AG04449 (cell line): Measurements from ENCODE around the gene CLCNKA.
"Not testable (repeated sequence)": the region's sequence is repeated elsewhere in the genome, so short reads cannot be mapped to it uniquely, and the experiment has no call there.

ENCODE experiments used
- CTCF ChIA-PET: fragments of 350-600 bp; formaldehyde crosslinking; extraction: SDS; loops from one replicate; lab custom pipeline; 2021; ENCODE audit warnings: antibody characterized with exemption; lab: Yijun Ruan, JAX
- POLR2A ChIA-PET: fragments of 400-600, 350-600 bp; formaldehyde crosslinking; extraction: SDS; loops from one replicate; lab custom pipeline; 2020; ENCODE audit warnings: antibody characterized with exemption, inconsistent platforms; lab: Yijun Ruan, JAX
- DNase-seq: peaks from one replicate; pipeline ENCODE4 v3.0.0-alpha.2; 2010; ENCODE audit warnings: low read depth, low spot score
- H3K4me3 ChIP-seq: 2 replicates; pipeline ENCODE4 v1.5.1; 2011; ENCODE audit warnings: low read depth, mild to moderate bottlenecking, control low read depth, low read length
- TF ChIP-seq, protein P1 (sequence below): IDR thresholded peaks from one replicate; pipeline ENCODE4 v1.5.1; 2011; ENCODE audit warnings: mild to moderate bottlenecking, moderate library complexity, low read length, control low read depth, inconsistent platforms; ENCODE audit not compliant: insufficient read depth; ENCODE audit errors: missing control alignments

Gene CLCNKA

DNA sequence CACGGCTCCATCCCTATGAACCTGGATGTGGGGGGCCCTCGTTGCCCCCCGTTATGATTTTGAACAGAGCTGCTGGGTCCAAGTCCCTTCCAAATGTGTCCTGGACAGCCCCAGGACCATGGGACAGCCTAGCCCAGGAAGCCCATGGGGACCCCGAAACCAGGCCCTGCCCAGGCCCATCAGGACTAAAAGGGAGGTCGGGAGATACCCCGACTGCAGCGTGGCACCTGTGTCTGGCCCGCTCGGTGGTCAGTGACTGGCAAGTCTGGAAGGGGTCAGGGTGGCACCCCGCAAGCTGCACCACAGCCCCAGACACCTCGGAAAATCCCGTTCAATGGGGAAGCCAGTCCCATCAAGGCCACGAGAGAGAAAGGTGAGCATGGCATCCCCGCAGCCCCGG, 28.2 kb upstream of the CLCNKA start:
- TF ChIP-seq, protein P1, sequence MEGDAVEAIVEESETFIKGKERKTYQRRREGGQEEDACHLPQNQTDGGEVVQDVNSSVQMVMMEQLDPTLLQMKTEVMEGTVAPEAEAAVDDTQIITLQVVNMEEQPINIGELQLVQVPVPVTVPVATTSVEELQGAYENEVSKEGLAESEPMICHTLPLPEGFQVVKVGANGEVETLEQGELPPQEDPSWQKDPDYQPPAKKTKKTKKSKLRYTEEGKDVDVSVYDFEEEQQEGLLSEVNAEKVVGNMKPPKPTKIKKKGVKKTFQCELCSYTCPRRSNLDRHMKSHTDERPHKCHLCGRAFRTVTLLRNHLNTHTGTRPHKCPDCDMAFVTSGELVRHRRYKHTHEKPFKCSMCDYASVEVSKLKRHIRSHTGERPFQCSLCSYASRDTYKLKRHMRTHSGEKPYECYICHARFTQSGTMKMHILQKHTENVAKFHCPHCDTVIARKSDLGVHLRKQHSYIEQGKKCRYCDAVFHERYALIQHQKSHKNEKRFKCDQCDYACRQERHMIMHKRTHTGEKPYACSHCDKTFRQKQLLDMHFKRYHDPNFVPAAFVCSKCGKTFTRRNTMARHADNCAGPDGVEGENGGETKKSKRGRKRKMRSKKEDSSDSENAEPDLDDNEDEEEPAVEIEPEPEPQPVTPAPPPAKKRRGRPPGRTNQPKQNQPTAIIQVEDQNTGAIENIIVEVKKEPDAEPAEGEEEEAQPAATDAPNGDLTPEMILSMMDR, result no peak
- H3K4me3 ChIP-seq, result no peak overlapping the region
- ChIA-PET POLR2A (no interaction called here), CTCF (interaction anchor here (0.7 to 10.4 kb wide), 27 partner anchors 8 to 207 kb away, joined by 3 to 93 read pairs (median 8); partner anchors contain the start of genes SRARP and ZBTB17)
- no peak for DNase-seq

DNA sequence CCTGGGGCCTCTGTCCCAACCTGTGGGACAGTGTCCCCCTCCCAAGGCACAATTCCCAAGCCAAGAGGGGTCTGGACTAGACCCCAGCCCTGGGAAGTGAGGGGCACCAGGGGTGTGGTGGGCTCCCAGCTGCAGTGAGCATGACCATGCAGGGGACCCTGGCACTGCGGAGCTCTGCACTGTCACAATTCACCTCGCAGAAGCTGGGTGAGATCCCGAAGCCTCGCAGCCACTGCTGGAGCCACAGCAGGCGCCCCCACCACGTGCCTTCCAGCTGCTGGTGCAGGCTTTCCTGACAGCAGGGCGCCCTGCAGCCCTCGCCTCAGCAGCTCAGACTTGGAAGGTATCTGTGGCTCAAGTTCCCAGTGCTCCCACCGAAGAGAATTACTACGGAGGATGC, 27.8 kb upstream of the CLCNKA start:
- H3K4me3 ChIP-seq, result no peak overlapping the region
- ChIA-PET CTCF (interaction anchor here (0.7 to 10.4 kb wide), 29 partner anchors 8 to 208 kb away, joined by 3 to 93 read pairs (median 7); partner anchors contain the start of genes SRARP and ZBTB17), POLR2A (no interaction called here)
- TF ChIP-seq, protein P1, result no peak
- DNase-seq, result no peak

DNA sequence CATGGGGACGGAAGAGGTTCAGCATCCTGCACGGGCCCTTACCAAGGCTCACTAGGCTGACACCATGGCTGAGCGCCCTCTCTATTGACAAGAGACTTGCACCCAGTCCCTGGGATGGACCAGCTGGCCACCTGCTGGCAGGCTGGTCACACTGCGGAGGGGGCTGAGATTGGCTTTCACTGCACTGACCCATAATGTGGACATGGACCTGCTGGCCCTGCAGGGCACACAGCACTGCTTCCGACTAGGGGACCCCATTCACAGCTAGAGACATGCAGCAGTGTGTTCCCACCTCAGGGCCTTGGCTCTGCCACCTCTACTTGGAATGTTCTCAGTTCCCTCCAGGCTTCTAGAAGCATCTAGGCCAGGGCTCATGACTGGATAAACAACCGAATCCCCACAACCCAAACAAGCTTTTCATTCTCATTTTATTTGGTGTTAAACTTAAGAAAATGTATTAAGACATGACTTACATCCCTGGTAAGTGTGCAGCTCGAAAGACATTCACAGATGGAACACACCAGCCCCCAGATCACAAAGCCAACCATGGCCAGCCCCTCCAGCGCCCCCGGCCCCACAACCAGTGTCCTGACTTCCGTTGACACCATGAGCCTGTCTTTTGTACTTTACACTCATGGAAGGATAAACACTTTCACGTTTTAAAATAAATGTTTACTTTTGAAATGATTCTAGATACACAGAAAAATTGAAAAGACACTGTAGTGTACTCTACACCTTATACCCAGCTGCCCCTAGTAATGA, 27.1 kb upstream of the CLCNKA start:
- H3K4me3 ChIP-seq, result no peak overlapping the region
- ChIA-PET CTCF (interaction anchor here (0.6 to 10.4 kb wide), 39 partner anchors 7 to 212 kb away, joined by 3 to 93 read pairs (median 5); partner anchors contain the start of genes HSPB7, SRARP, UQCRHL and ZBTB17), POLR2A (no interaction called here)
- TF ChIP-seq, protein P1, result peak; percentile 94
- no peak for DNase-seq

DNA sequence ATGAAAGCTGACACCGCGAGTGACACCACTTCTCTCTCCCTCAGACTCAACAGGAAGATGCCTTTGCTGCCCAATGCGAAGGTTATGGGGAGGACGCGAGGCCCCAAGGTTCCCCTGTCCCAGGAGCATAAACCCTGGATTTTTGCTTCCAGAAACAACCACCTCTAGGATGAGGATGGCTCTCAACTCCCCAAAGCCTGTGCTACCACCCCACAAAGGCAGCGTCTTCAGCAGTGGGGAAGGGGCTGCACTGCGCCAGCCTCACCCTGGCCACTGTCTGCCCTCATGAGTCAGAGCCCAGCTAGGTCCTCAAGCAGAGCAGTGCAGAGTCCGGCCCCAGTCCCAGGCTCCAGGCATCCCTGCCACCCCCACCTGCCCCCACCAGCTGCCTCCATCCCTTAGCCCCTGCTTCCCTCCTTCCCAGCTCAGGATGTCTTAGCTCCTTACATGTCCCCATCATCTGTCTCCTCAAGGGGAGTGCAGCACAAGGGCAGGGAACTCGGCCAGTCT, 24.7 kb upstream of the CLCNKA start:
- TF ChIP-seq, protein P1, result no peak
- ChIA-PET POLR2A (no interaction called here), CTCF (interaction anchor here (0.7 to 10.4 kb wide), 9 partner anchors 10 to 206 kb away, joined by 3 to 93 read pairs (median 5); partner anchors contain the start of gene SRARP)
- no peak overlapping the region for H3K4me3 ChIP-seq
- DNase-seq, result no peak

DNA sequence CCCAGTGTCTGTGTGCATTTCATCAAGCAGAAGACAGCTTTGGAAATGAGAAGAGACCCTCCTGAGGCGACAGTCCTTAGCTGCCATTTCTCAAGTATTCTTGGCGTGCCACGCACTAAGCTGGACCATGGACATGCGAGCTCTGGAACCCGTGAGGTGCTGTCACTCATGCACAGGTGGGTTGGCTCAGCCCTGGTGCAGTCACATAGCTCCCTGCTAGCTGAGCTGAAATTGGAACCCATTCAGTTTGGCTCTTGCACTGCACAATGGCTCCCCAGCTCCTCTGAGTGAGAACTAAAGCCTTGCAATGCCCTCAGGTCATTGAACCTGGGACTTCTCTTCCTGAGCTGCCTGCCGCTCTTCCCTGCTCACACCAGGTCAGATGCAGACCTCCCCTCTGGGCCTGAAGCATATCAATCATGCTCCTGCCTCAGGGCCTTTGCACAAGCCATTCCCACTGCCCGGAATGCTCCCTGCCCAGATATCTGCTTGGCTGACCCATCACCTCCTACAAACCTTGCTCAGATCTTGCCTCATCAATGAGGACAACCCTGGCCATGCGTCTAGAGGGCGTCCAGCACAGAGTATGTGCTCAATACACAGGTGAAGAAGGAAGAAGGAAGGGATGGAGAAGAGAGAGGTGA, 24.1 kb upstream of the CLCNKA start:
- DNase-seq, result no peak
- ChIA-PET CTCF (interaction anchor here (0.7 to 10.4 kb wide), 9 partner anchors 10 to 206 kb away, joined by 3 to 93 read pairs (median 5); partner anchors contain the start of gene SRARP), POLR2A (no interaction called here)
- H3K4me3 ChIP-seq, result no peak overlapping the region
- TF ChIP-seq, protein P1, result no peak

DNA sequence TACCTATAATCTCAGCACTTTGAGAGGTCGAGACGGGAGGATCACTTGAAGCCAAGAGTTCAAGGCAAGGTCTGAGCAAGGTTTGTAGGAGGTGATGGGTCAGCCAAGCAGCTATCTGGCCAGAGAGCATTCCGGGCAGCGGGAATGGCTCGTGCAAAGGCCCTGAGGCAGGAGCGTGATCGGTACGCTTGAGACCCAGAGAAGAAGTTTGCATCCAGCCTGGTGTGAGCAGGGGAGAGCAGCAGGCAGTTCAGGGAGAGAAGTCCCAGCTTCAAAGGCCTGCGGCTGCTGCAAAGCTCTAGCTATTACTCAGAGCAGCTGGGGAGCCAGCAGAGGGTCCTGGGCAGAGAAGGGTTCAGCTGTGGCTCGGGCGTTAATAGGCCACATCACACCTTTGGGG, 22.9 kb upstream of the CLCNKA start:
- TF ChIP-seq, protein P1, result no peak
- DNase-seq, result no peak
- ChIA-PET POLR2A (no interaction called here), CTCF (interaction anchor here (2.1 to 10.4 kb wide), 3 partner anchors 9 to 207 kb away, joined by 5 to 93 read pairs (median 22); partner anchors contain the start of gene SRARP)
- no peak overlapping the region for H3K4me3 ChIP-seq

DNA sequence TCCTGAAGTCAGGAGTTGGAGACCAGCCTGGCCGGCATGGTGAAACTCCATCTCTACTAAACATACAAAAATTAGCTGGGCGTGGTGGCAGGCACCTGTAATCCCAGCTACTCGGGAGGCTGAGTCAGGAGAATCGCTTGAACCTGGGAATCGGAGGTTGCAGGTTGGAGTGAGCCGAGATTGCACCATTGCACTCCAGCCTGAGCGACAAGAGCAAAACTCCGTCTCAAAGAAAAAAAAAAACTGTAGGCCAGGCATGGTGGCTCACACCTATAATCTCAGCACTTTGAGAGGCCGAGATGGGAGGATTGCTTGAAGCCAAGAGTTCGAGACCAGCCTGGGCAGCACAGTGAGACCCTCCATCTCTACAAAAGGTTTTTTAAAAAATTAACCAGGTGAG, 20.6 kb upstream of the CLCNKA start:
- CTCF ChIA-PET, result interaction anchor here (1.0 to 10.4 kb wide), 6 partner anchors 6 to 209 kb away, joined by 3 to 93 read pairs (median 6); partner anchors contain the start of gene SRARP
- POLR2A ChIA-PET, DNase-seq, H3K4me3 ChIP-seq: not testable (repeated sequence)
